Stimulated activated memory B cell treated with anti-CD40 and anti-IgM and Interleukin-4, amounts not matched to agents 10 μg/mL and 1 μg/mL and 100 μg/mL, for 72 hours (primary cell): ENCODE results near the gene SHOC2.

Source experiments
- ATAC-seq: fragments of 150-1000 bp; cut with Tn5 transposase; 2 replicates; pipeline ENCODE4 v1.10.0; 2021
- H3K27ac Mint-ChIP-seq: one replicate; pipeline ENCODE4 v1.8.0; 2022; ENCODE audit warnings: mild to moderate bottlenecking, mixed read lengths
- H3K27me3 Mint-ChIP-seq: one replicate; pipeline ENCODE4 v1.8.0; 2022; ENCODE audit warnings: mixed read lengths
- H3K36me3 Mint-ChIP-seq: one replicate; pipeline ENCODE4 v1.8.0; 2022; ENCODE audit warnings: mixed read lengths
- H3K4me1 Mint-ChIP-seq: one replicate; pipeline ENCODE4 v1.8.0; 2022; ENCODE audit warnings: mixed read lengths
- H3K4me3 Mint-ChIP-seq: one replicate; pipeline ENCODE4 v1.8.0; 2022; ENCODE audit warnings: mild to moderate bottlenecking, moderate library complexity, mixed read lengths
- H3K9me3 Mint-ChIP-seq: one replicate; pipeline ENCODE4 v1.8.0; 2022; ENCODE audit warnings: mixed read lengths

SHOC2 gene

GRCh38 chr10:110959379-110960332 is 40.3 kb downstream of the SHOC2 start:
- no peaks in the 10 kb centered on the region for H3K27me3 Mint-ChIP-seq
- ATAC-seq = no peak
- H3K9me3 Mint-ChIP-seq = peaks cover 4% of the 10 kb centered on the region
- H3K4me1 Mint-ChIP-seq = peaks cover 70% of the 10 kb centered on the region
- H3K4me3 Mint-ChIP-seq = no peak overlapping the region
- no peak overlapping the region for H3K27ac Mint-ChIP-seq
- peaks cover 40% of the 10 kb centered on the region for H3K36me3 Mint-ChIP-seq

- H3K9me3 Mint-ChIP-seq = peaks cover under 1% of the 10 kb centered on the region
- no peak overlapping the region for H3K27ac Mint-ChIP-seq
- peaks cover 66% of the 10 kb centered on the region for H3K4me1 Mint-ChIP-seq
Measured at GRCh38 chr10:110960333-110960712, 40.9 kb downstream of the SHOC2 start.

GRCh38 chr10:110962443-110962842 is 43.0 kb downstream of the SHOC2 start:
- Mint-ChIP-seq H3K36me3 (peaks cover 28% of the 10 kb centered on the region), H3K27me3 (no peaks in the 10 kb centered on the region), H3K4me3 (no peak overlapping the region), H3K9me3 (no peaks in the 10 kb centered on the region), H3K27ac (peak overlapping the region; percentile 2), H3K4me1 (peaks cover 74% of the 10 kb centered on the region)
- ATAC-seq = peak; percentile 34

More at GRCh38 chr10:110960333-110960712, 40.9 kb downstream of the SHOC2 start:
- H3K36me3 Mint-ChIP-seq = peaks cover 34% of the 10 kb centered on the region
- H3K4me3 Mint-ChIP-seq = no peak overlapping the region
- H3K27me3 Mint-ChIP-seq = no peaks in the 10 kb centered on the region
- ATAC-seq = no peak

- no peaks in the 10 kb centered on the region for H3K27me3 Mint-ChIP-seq
- H3K9me3 Mint-ChIP-seq = no peaks in the 10 kb centered on the region
- H3K4me3 Mint-ChIP-seq = no peak overlapping the region
- peaks cover 25% of the 10 kb centered on the region for H3K36me3 Mint-ChIP-seq
- ATAC-seq = no peak
- peaks cover 74% of the 10 kb centered on the region for H3K4me1 Mint-ChIP-seq
- H3K27ac Mint-ChIP-seq = peak overlapping the region; percentile 33
Measured at GRCh38 chr10:110963162-110963561, 43.8 kb downstream of the SHOC2 start.

GRCh38 chr10:110964681-110965080 is 45.3 kb downstream of the SHOC2 start:
- peaks cover 65% of the 10 kb centered on the region for H3K4me1 Mint-ChIP-seq
- peak overlapping the region; percentile 33 for H3K27ac Mint-ChIP-seq
- no peaks in the 10 kb centered on the region for H3K27me3 Mint-ChIP-seq
- no peak overlapping the region for H3K4me3 Mint-ChIP-seq
- no peak for ATAC-seq
- H3K36me3 Mint-ChIP-seq = peaks cover 19% of the 10 kb centered on the region
- no peaks in the 10 kb centered on the region for H3K9me3 Mint-ChIP-seq

- no peak for ATAC-seq
- Mint-ChIP-seq H3K36me3 (peaks cover 23% of the 10 kb centered on the region), H3K9me3 (no peaks in the 10 kb centered on the region), H3K27me3 (no peaks in the 10 kb centered on the region), H3K4me3 (no peak overlapping the region), H3K27ac (no peak overlapping the region), H3K4me1 (peaks cover 65% of the 10 kb centered on the region)
Measured at GRCh38 chr10:110965216-110965615, 45.8 kb downstream of the SHOC2 start.

- H3K4me1 Mint-ChIP-seq = peaks cover 74% of the 10 kb centered on the region
- H3K36me3 Mint-ChIP-seq = peaks cover 32% of the 10 kb centered on the region
- no peak for ATAC-seq
- H3K9me3 Mint-ChIP-seq = no peaks in the 10 kb centered on the region
- no peak overlapping the region for H3K4me3 Mint-ChIP-seq
- no peak overlapping the region for H3K27ac Mint-ChIP-seq
- H3K27me3 Mint-ChIP-seq = no peaks in the 10 kb centered on the region
Measured at GRCh38 chr10:110966146-110966545, 46.7 kb downstream of the SHOC2 start.

- H3K27ac Mint-ChIP-seq = no peak overlapping the region
Measured at GRCh38 chr10:110967009-110967630, 47.7 kb downstream of the SHOC2 start.

GRCh38 chr10:110967645-110968044 is 48.2 kb downstream of the SHOC2 start:
- peaks cover 76% of the 10 kb centered on the region for H3K4me1 Mint-ChIP-seq
- H3K27ac Mint-ChIP-seq = no peak overlapping the region
- H3K4me3 Mint-ChIP-seq = no peak overlapping the region
- ATAC-seq = no peak
- H3K36me3 Mint-ChIP-seq = peaks cover 36% of the 10 kb centered on the region
- H3K27me3 Mint-ChIP-seq = no peaks in the 10 kb centered on the region
- H3K9me3 Mint-ChIP-seq = no peaks in the 10 kb centered on the region

More at GRCh38 chr10:110967009-110967630, 47.7 kb downstream of the SHOC2 start:
- peak; percentile 75 for ATAC-seq
- Mint-ChIP-seq H3K27me3 (no peaks in the 10 kb centered on the region), H3K4me3 (no peak overlapping the region), H3K36me3 (peaks cover 36% of the 10 kb centered on the region), H3K4me1 (peaks cover 76% of the 10 kb centered on the region), H3K9me3 (no peaks in the 10 kb centered on the region)

- Mint-ChIP-seq H3K36me3 (peaks cover 28% of the 10 kb centered on the region), H3K27ac (peak overlapping the region; percentile 40), H3K27me3 (no peaks in the 10 kb centered on the region), H3K4me1 (peaks cover 75% of the 10 kb centered on the region), H3K9me3 (no peaks in the 10 kb centered on the region), H3K4me3 (no peak overlapping the region)
- no peak for ATAC-seq
Measured at GRCh38 chr10:110969183-110969582, 49.8 kb downstream of the SHOC2 start.

GRCh38 chr10:110971638-110972037 is 52.2 kb downstream of the SHOC2 start:
- Mint-ChIP-seq H3K9me3 (no peaks in the 10 kb centered on the region), H3K4me3 (no peak overlapping the region), H3K36me3 (peaks cover 40% of the 10 kb centered on the region), H3K4me1 (peaks cover 73% of the 10 kb centered on the region), H3K27ac (no peak overlapping the region), H3K27me3 (no peaks in the 10 kb centered on the region)
- no peak for ATAC-seq

GRCh38 chr10:110972231-110973134 is 53.1 kb downstream of the SHOC2 start:
- Mint-ChIP-seq H3K27me3 (no peaks in the 10 kb centered on the region), H3K4me1 (peaks cover 76% of the 10 kb centered on the region), H3K4me3 (no peak overlapping the region), H3K9me3 (no peaks in the 10 kb centered on the region), H3K27ac (peak overlapping the region; percentile 55), H3K36me3 (peaks cover 46% of the 10 kb centered on the region)
- no peak for ATAC-seq

GRCh38 chr10:110973400-110973799 is 54.0 kb downstream of the SHOC2 start:
- Mint-ChIP-seq H3K27me3 (no peaks in the 10 kb centered on the region), H3K36me3 (peaks cover 48% of the 10 kb centered on the region), H3K4me3 (no peak overlapping the region), H3K27ac (no peak overlapping the region), H3K9me3 (no peaks in the 10 kb centered on the region), H3K4me1 (peaks cover 78% of the 10 kb centered on the region)
- ATAC-seq = peak; percentile 67

- no peak overlapping the region for H3K4me3 Mint-ChIP-seq
- H3K27me3 Mint-ChIP-seq = no peaks in the 10 kb centered on the region
- ATAC-seq = no peak
- peaks cover 2% of the 10 kb centered on the region for H3K9me3 Mint-ChIP-seq
- peaks cover 85% of the 10 kb centered on the region for H3K4me1 Mint-ChIP-seq
- peaks cover 62% of the 10 kb centered on the region for H3K36me3 Mint-ChIP-seq
- H3K27ac Mint-ChIP-seq = no peak overlapping the region
Measured at GRCh38 chr10:110976577-110976976, 57.2 kb downstream of the SHOC2 start.

GRCh38 chr10:110977662-110978061 is 58.3 kb downstream of the SHOC2 start:
- Mint-ChIP-seq H3K27me3 (no peaks in the 10 kb centered on the region), H3K9me3 (peaks cover 2% of the 10 kb centered on the region), H3K36me3 (peaks cover 62% of the 10 kb centered on the region), H3K4me1 (peaks cover 79% of the 10 kb centered on the region), H3K4me3 (no peak overlapping the region), H3K27ac (no peak overlapping the region)
- ATAC-seq = no peak
